IPS-18a (cell line): ENCODE results near the gene CADM2.

Source experiments
- H3K27ac ChIP-seq: one replicate; pipeline ENCODE4 v1.5.1; 2013; ENCODE audit warnings: low read length
- H3K27me3 ChIP-seq: one replicate; pipeline ENCODE4 v1.6.1; 2013; ENCODE audit warnings: mild to moderate bottlenecking, low read length; ENCODE audit not compliant: control insufficient read depth, insufficient read depth
- H3K36me3 ChIP-seq: one replicate; pipeline ENCODE4 v1.6.1; 2013; ENCODE audit warnings: low read depth, low read length; ENCODE audit not compliant: control insufficient read depth
- H3K4me1 ChIP-seq: one replicate; pipeline ENCODE4 v1.6.1; 2013; ENCODE audit warnings: low read depth, low read length; ENCODE audit not compliant: control insufficient read depth
- H3K4me3 ChIP-seq: one replicate; pipeline ENCODE4 v1.5.1; 2013; ENCODE audit warnings: low read length
- H3K9ac ChIP-seq: one replicate; pipeline ENCODE4 v1.6.1; 2013; ENCODE audit warnings: mild to moderate bottlenecking, low read length, moderate library complexity
- H3K9me3 ChIP-seq: one replicate; pipeline ENCODE4 v1.6.1; 2013; ENCODE audit warnings: low read depth, low read length; ENCODE audit not compliant: control insufficient read depth

CADM2 gene

GRCh38 chr3:85210540-85210939 is 251.8 kb downstream of the CADM2 start:
- no peak overlapping the region for H3K27ac ChIP-seq
- no peaks in the 10 kb centered on the region for H3K27me3 ChIP-seq
- H3K9ac ChIP-seq = no peak overlapping the region
- no peaks in the 10 kb centered on the region for H3K4me1 ChIP-seq
- H3K9me3 ChIP-seq = no peaks in the 10 kb centered on the region
- H3K36me3 ChIP-seq = no peaks in the 10 kb centered on the region
- no peak overlapping the region for H3K4me3 ChIP-seq

- Histone ChIP-seq H3K36me3 (no peaks in the 10 kb centered on the region), H3K27me3 (no peaks in the 10 kb centered on the region), H3K9ac (no peak overlapping the region), H3K4me1 (no peaks in the 10 kb centered on the region), H3K4me3 (no peak overlapping the region), H3K9me3 (no peaks in the 10 kb centered on the region), H3K27ac (no peak overlapping the region)
These were observed 270.2 kb downstream of the CADM2 start for GRCh38 chr3:85228966-85229365.

- Histone ChIP-seq H3K36me3 (no peaks in the 10 kb centered on the region), H3K27ac (no peak overlapping the region), H3K27me3 (no peaks in the 10 kb centered on the region), H3K9ac (no peak overlapping the region), H3K4me1 (no peaks in the 10 kb centered on the region), H3K4me3 (no peak overlapping the region), H3K9me3 (no peaks in the 10 kb centered on the region)
These were observed 285.3 kb downstream of the CADM2 start for GRCh38 chr3:85244091-85244490.

GRCh38 chr3:85244519-85244918 is 285.7 kb downstream of the CADM2 start:
- Histone ChIP-seq H3K4me1 (no peaks in the 10 kb centered on the region), H3K9ac (no peak overlapping the region), H3K9me3 (no peaks in the 10 kb centered on the region), H3K27me3 (no peaks in the 10 kb centered on the region), H3K4me3 (no peak overlapping the region), H3K27ac (no peak overlapping the region), H3K36me3 (no peaks in the 10 kb centered on the region)

- Histone ChIP-seq H3K9ac (no peak overlapping the region), H3K4me3 (no peak overlapping the region), H3K36me3 (no peaks in the 10 kb centered on the region), H3K27me3 (no peaks in the 10 kb centered on the region), H3K27ac (no peak overlapping the region), H3K4me1 (peaks cover 10% of the 10 kb centered on the region), H3K9me3 (no peaks in the 10 kb centered on the region)
These were observed 293.0 kb downstream of the CADM2 start for GRCh38 chr3:85251766-85252165.

GRCh38 chr3:85252686-85253085 is 293.9 kb downstream of the CADM2 start:
- Histone ChIP-seq H3K9ac (no peak overlapping the region), H3K27ac (no peak overlapping the region), H3K4me1 (peaks cover 10% of the 10 kb centered on the region), H3K27me3 (no peaks in the 10 kb centered on the region), H3K36me3 (no peaks in the 10 kb centered on the region), H3K4me3 (no peak overlapping the region), H3K9me3 (no peaks in the 10 kb centered on the region)

- Histone ChIP-seq H3K27me3 (no peaks in the 10 kb centered on the region), H3K27ac (no peak overlapping the region), H3K9ac (no peak overlapping the region), H3K36me3 (no peaks in the 10 kb centered on the region), H3K9me3 (no peaks in the 10 kb centered on the region), H3K4me1 (peaks cover 10% of the 10 kb centered on the region), H3K4me3 (no peak overlapping the region)
These were observed 295.9 kb downstream of the CADM2 start for GRCh38 chr3:85254738-85255137.

GRCh38 chr3:85255949-85256348 is 297.2 kb downstream of the CADM2 start:
- H3K9ac ChIP-seq = no peak overlapping the region
- no peaks in the 10 kb centered on the region for H3K36me3 ChIP-seq
- H3K9me3 ChIP-seq = no peaks in the 10 kb centered on the region
- no peak overlapping the region for H3K4me3 ChIP-seq
- H3K27me3 ChIP-seq = no peaks in the 10 kb centered on the region
- H3K27ac ChIP-seq = no peak overlapping the region
- peaks cover 10% of the 10 kb centered on the region for H3K4me1 ChIP-seq

GRCh38 chr3:85258326-85258725 is 299.5 kb downstream of the CADM2 start:
- no peaks in the 10 kb centered on the region for H3K27me3 ChIP-seq
- no peak overlapping the region for H3K27ac ChIP-seq
- H3K36me3 ChIP-seq = no peaks in the 10 kb centered on the region
- H3K4me3 ChIP-seq = no peak overlapping the region
- peaks cover 4% of the 10 kb centered on the region for H3K4me1 ChIP-seq
- no peak overlapping the region for H3K9ac ChIP-seq
- H3K9me3 ChIP-seq = no peaks in the 10 kb centered on the region

GRCh38 chr3:85258819-85259218 is 300.0 kb downstream of the CADM2 start:
- H3K27me3 ChIP-seq = no peaks in the 10 kb centered on the region
- H3K27ac ChIP-seq = no peak overlapping the region
- no peak overlapping the region for H3K4me3 ChIP-seq
- H3K9ac ChIP-seq = no peak overlapping the region
- H3K4me1 ChIP-seq = peaks cover 4% of the 10 kb centered on the region
- no peaks in the 10 kb centered on the region for H3K9me3 ChIP-seq
- no peaks in the 10 kb centered on the region for H3K36me3 ChIP-seq

GRCh38 chr3:85259748-85260147 is 301.0 kb downstream of the CADM2 start:
- H3K9ac ChIP-seq = no peak overlapping the region
- no peak overlapping the region for H3K27ac ChIP-seq

GRCh38 chr3:85264381-85264780 is 305.6 kb downstream of the CADM2 start:
- H3K36me3 ChIP-seq = no peaks in the 10 kb centered on the region
- H3K27me3 ChIP-seq = no peaks in the 10 kb centered on the region
- no peak overlapping the region for H3K9ac ChIP-seq
- H3K4me1 ChIP-seq = no peaks in the 10 kb centered on the region
- no peak overlapping the region for H3K27ac ChIP-seq
- H3K4me3 ChIP-seq = no peak overlapping the region
- H3K9me3 ChIP-seq = no peaks in the 10 kb centered on the region

More at GRCh38 chr3:85259748-85260147, 301.0 kb downstream of the CADM2 start:
- Histone ChIP-seq H3K27me3 (no peaks in the 10 kb centered on the region), H3K36me3 (no peaks in the 10 kb centered on the region), H3K9me3 (no peaks in the 10 kb centered on the region), H3K4me1 (peaks cover 4% of the 10 kb centered on the region), H3K4me3 (no peak overlapping the region)
